Astrocyte of the cerebellum (primary cell): ENCODE data around the gene LYPD5.

Experiments used
- DNase-seq: peaks from one replicate; pipeline ENCODE4 v3.0.0-alpha.2; 2011; ENCODE audit warnings: low read depth
- H3K4me3 ChIP-seq: 2 replicates; pipeline ENCODE4 v1.5.1; 2011; ENCODE audit warnings: mild to moderate bottlenecking, low read depth, low read length, moderate library complexity
- in situ Hi-C: cut with HindIII; loops from 2 replicates; pipeline ENCODE4 v1.10.0; 2017; ENCODE audit warnings: low sequenced_read_pairs
- TF ChIP-seq, protein P1 (sequence below): IDR thresholded peaks from 2 replicates; pipeline ENCODE4 v1.5.1; 2012; ENCODE audit warnings: low read length, low read depth, moderate library complexity, mild to moderate bottlenecking; ENCODE audit errors: missing control alignments

LYPD5 gene

DNA sequence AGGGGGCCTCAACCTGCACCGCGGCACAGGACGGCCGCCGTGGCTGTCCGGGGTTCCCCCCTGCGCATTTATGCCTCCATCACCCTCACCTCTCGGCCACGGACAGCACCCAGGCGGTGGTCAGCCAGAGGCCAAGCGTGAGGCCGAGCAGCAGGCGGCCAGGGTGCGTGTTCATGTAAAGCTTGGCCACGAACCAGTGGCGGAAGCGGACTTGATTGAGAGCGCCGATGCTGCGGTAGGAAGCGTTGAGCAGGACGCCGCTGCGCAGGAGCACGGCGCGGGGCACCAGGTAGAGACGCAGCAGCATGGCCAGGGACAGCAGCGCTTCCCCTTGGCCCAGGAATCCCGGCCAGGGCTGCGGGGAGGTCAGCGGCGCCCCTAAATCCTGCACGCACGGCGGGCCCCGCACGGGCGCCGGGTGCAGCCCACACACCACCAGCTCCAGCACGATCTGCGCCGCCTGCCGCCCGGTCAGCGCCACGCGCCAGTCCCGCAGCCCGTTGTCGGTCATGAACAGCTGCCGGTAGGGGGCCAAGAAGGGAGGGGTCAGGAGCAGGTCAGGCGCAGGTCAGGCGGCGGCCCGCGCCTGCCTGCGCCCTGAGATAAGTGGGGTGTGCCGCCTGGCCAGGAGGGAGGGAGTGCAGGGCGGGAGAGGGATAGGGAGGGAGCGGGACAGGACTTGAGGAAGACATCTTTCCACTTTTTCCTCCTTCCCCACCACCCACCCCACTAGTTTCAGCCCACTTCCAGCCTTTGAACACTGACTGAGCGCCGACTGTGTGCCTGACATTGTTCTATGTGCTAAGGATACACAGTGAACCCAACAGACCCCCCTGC lies 27.9 kb downstream of the LYPD5 start:
- in situ Hi-C loops, result loop anchor here (5.0 kb wide), 1 partner anchor 52 kb away; no protein-coding TSS in a partner anchor
- TF ChIP-seq, protein P1, sequence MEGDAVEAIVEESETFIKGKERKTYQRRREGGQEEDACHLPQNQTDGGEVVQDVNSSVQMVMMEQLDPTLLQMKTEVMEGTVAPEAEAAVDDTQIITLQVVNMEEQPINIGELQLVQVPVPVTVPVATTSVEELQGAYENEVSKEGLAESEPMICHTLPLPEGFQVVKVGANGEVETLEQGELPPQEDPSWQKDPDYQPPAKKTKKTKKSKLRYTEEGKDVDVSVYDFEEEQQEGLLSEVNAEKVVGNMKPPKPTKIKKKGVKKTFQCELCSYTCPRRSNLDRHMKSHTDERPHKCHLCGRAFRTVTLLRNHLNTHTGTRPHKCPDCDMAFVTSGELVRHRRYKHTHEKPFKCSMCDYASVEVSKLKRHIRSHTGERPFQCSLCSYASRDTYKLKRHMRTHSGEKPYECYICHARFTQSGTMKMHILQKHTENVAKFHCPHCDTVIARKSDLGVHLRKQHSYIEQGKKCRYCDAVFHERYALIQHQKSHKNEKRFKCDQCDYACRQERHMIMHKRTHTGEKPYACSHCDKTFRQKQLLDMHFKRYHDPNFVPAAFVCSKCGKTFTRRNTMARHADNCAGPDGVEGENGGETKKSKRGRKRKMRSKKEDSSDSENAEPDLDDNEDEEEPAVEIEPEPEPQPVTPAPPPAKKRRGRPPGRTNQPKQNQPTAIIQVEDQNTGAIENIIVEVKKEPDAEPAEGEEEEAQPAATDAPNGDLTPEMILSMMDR, result peak; percentile 73
- H3K4me3 ChIP-seq, result peak overlapping the region; percentile 22
- no peak for DNase-seq

DNA sequence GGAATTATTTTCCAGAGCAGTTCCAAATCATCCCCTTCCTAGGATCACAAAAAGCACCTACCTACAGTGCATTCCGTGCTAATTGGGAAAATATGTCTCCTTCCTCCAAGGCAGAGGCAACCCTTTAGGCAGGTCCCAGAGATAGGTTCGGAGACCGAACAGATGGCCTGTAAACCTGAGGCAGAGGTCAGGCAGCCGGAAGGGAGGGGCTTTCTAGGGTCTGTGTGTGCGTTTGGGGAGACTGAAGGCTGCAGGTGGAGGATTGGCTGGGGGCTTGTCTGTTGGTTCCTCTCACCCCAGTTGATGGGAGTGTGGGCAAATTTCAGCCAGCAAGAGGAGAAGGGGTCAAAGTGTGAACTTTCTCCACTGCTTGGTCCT lies 28.5 kb downstream of the LYPD5 start:
- DNase-seq, result no peak
- in situ Hi-C loops, result loop anchor here (5.0 kb wide), 1 partner anchor 51 kb away; no protein-coding TSS in a partner anchor
- TF ChIP-seq, protein P1, result no peak
- H3K4me3 ChIP-seq, result no peak overlapping the region

GRCh38 chr19:43769256-43769655 lies 33.0 kb downstream of the LYPD5 start:
- in situ Hi-C loops, result no loop called here
- DNase-seq, result no peak
- TF ChIP-seq, protein P1, result no peak
- H3K4me3 ChIP-seq, result no peak overlapping the region

DNA sequence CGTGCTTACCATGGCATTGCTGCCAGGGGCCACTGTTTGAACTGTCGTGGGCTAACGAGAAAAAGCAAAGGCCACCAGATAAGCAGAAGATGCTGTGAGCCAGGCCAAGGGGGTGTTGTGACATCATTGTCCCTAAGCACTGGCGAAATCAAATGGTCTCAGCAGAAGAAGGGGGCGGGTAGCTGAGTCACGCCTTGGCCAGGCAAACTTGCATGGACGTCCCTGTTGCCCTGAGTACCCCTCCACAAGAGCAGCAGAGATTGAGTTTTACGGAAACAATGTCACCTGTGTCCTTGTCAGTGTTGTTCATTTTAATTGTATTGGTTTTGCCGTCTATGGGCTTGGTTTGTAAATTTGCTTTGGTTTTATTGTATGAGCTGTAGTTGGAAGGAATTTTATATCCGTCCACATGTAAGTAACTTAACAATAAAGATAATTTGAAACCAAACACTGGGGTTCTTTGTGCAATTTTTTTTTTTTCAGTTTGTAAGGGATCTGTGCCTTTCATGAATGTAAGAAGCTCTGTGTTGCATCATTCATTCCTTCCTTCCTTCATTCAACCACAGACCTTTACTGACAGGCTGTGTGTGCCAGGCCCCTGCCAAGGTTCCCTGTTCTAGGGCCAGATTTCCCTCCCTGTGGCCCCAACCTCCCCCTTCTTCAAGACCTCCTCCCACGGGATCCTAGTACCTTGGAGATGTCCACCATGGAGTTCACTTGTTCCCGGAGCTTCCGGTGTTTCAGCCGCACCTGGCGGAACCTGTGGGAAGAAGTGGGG lies 33.8 kb downstream of the LYPD5 start:
- TF ChIP-seq, protein P1, result no peak
- no peak overlapping the region for H3K4me3 ChIP-seq
- in situ Hi-C loops, result no loop called here
- no peak for DNase-seq

- no peak overlapping the region for H3K4me3 ChIP-seq
- DNase-seq, result no peak
- in situ Hi-C loops, result no loop called here
Observed at GRCh38 chr19:43767818-43768217, 34.4 kb downstream of the LYPD5 start.

GRCh38 chr19:43767316-43767715 lies 34.9 kb downstream of the LYPD5 start:
- DNase-seq, result no peak
- in situ Hi-C loops, result no loop called here
- H3K4me3 ChIP-seq, result no peak overlapping the region
- TF ChIP-seq, protein P1, result no peak

More at GRCh38 chr19:43767818-43768217, 34.4 kb downstream of the LYPD5 start:
- TF ChIP-seq, protein P1, result no peak
